ENCODE measurements around the gene SLC25A12. TPM values are rescaled to one million over a fixed set of nuclear protein-coding genes. Genes with fewer than 3 reads are reported as not detected.

SLC25A12 gene
- total and polyA plus RNA-seq, 10 donors, result 9.8 to 25.9 (median 17.8) TPM

GRCh38 chr2:171800639-171801038, 93.4 kb downstream of the SLC25A12 start:
- H3K27me3 ChIP-seq (replicated peaks in 1 of 7), result no peaks in the 10 kb centered on the region
- intact Hi-C loops (cut with DNase I; ENCODE audit: low total_unique reads), result no loop called here
- TF ChIP-seq POLR2A (IDR thresholded peaks at IDR 0.05) (no peak), CTCF (IDR thresholded peaks at IDR 0.05 in 8 of 11, conservative IDR thresholded peaks at IDR 0.05 in 3 of 11) (no peak), POLR2AphosphoS5 (IDR thresholded peaks at IDR 0.05) (no peak)
- H3K4me1 ChIP-seq, result peaks cover 0 to 10% (median 0%) of the 10 kb centered on the region in 6 donors
- DNase-seq, result no peak
- WGBS, 5 donors, result 93 to 98% (median 95%) methylated on average over 5 of the region's 5 CpGs
- H3K36me3 ChIP-seq, result peaks cover 0 to 39% (median 9%) of the 10 kb centered on the region in 6 donors
- no peak overlapping the region for H3K4me3 ChIP-seq
- H3K9me3 ChIP-seq, result no peaks in the 10 kb centered on the region
- no peak overlapping the region for H3K27ac ChIP-seq

GRCh38 chr2:171798156-171798820, 95.8 kb downstream of the SLC25A12 start:
- Histone ChIP-seq H3K9me3 (no peaks in the 10 kb centered on the region), H3K36me3 (peaks cover 0 to 31% (median 7%) of the 10 kb centered on the region in 6 donors), H3K27me3 (replicated peaks in 1 of 7) (no peaks in the 10 kb centered on the region), H3K4me3 (no peak overlapping the region), H3K27ac (no peak overlapping the region), H3K4me1 (peaks cover 0 to 10% (median 0%) of the 10 kb centered on the region in 6 donors)
- TF ChIP-seq POLR2A (IDR thresholded peaks at IDR 0.05) (no peak), POLR2AphosphoS5 (IDR thresholded peaks at IDR 0.05) (no peak), CTCF (IDR thresholded peaks at IDR 0.05 in 8 of 11, conservative IDR thresholded peaks at IDR 0.05 in 3 of 11) (no peak)
- DNase-seq, result no peak
- intact Hi-C loops (cut with DNase I; ENCODE audit: low total_unique reads), result no loop called here
- 55 to 63% (median 60%) methylated on average over 6 of the region's 6 CpGs for WGBS, 5 donors

GRCh38 chr2:171794918-171795317, 99.1 kb downstream of the SLC25A12 start:
- no peaks in the 10 kb centered on the region for H3K9me3 ChIP-seq
- no peak for TF ChIP-seq POLR2A (IDR thresholded peaks at IDR 0.05)
- no peak for TF ChIP-seq CTCF (IDR thresholded peaks at IDR 0.05 in 8 of 11, conservative IDR thresholded peaks at IDR 0.05 in 3 of 11)
- TF ChIP-seq POLR2AphosphoS5 (IDR thresholded peaks at IDR 0.05), result no peak
- peaks cover 0 to 57% (median 26%) of the 10 kb centered on the region in 6 donors for H3K36me3 ChIP-seq
- no peak for DNase-seq
- no peak overlapping the region for H3K27ac ChIP-seq
- peaks cover 0 to 10% (median 0%) of the 10 kb centered on the region in 6 donors for H3K4me1 ChIP-seq
- no peaks in the 10 kb centered on the region for H3K27me3 ChIP-seq (replicated peaks in 1 of 7)
- intact Hi-C loops (cut with DNase I; ENCODE audit: low total_unique reads), result no loop called here
- WGBS, 5 donors, result 56 to 64% (median 59%) methylated on average over 4 of the region's 4 CpGs
- H3K4me3 ChIP-seq, result no peak overlapping the region

All from spleen (tissue), 11 donors.